ENCODE results near the gene DNMT1. TPM values are rescaled to one million over a fixed set of nuclear protein-coding genes. Genes with fewer than 3 reads are reported as not detected.

DNMT1 gene
- total RNA-seq, 2 donors from 2014 or later, result 57.5 to 61.2 TPM

DNA sequence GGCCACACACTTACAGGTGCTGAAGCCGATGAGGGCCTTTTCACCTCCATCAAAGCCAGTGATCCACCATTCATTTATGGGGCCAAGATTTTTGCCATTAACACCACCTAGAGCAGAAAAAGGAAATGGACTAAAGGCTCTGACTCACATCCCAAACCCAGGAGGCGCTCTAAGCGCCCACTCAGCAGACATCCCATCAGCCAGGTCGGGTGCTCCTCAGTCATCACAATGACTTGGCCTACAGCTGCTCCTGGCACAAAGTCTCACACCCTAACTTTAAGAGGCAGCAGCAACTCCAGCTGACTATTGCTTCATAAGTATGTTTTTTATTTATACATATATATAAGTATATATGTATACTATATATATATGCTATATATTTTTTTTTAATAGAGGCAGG, 38.9 kb downstream of the DNMT1 start:
- Histone ChIP-seq H3K4me3 (no peak overlapping the region), H3K36me3 (peaks cover 82% of the 10 kb centered on the region), H3K27ac (no peak overlapping the region), H3K27me3 (replicated peaks; ENCODE audit: insufficient read depth) (no peaks in the 10 kb centered on the region), H3K4me1 (ENCODE audit: control insufficient read depth in 1 of 2, low read depth in 2 of 2) (no peaks in the 10 kb centered on the region), H3K9me3 (no peaks in the 10 kb centered on the region)
- ATAC-seq (ENCODE audit: insufficient number of reproducible peaks, low FRiP score, low read depth), result no peak
- TF ChIP-seq, protein P1, sequence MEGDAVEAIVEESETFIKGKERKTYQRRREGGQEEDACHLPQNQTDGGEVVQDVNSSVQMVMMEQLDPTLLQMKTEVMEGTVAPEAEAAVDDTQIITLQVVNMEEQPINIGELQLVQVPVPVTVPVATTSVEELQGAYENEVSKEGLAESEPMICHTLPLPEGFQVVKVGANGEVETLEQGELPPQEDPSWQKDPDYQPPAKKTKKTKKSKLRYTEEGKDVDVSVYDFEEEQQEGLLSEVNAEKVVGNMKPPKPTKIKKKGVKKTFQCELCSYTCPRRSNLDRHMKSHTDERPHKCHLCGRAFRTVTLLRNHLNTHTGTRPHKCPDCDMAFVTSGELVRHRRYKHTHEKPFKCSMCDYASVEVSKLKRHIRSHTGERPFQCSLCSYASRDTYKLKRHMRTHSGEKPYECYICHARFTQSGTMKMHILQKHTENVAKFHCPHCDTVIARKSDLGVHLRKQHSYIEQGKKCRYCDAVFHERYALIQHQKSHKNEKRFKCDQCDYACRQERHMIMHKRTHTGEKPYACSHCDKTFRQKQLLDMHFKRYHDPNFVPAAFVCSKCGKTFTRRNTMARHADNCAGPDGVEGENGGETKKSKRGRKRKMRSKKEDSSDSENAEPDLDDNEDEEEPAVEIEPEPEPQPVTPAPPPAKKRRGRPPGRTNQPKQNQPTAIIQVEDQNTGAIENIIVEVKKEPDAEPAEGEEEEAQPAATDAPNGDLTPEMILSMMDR (IDR thresholded peaks at IDR 0.05), result no peak
- no peak for DNase-seq (ENCODE audit: low spot score)

DNA sequence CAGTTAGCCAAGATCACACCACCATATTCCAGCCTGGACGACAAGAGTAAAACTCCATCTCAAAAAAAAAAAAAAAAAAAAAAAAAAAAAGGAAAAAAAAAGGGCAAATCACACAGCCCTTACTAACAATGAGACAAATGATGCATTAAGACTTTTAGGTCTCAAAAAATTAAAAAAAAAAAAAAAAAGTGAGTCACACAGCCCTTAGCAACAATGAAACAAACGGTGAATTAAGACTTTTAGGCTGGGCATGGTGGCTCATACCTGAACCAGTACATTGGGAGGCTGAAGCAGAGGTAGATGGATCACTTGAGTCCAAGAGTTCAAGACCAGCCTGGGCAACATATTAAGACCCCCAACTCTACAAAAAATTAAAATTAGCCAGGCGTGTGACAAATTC, 42.7 kb downstream of the DNMT1 start:
- Histone ChIP-seq H3K36me3 (peaks cover 71% of the 10 kb centered on the region), H3K27me3 (replicated peaks; ENCODE audit: insufficient read depth) (no peaks in the 10 kb centered on the region), H3K9me3 (no peaks in the 10 kb centered on the region), H3K4me1 (ENCODE audit: control insufficient read depth in 1 of 2, low read depth in 2 of 2) (no peaks in the 10 kb centered on the region), H3K27ac (no peak overlapping the region), H3K4me3 (no peak overlapping the region)
- ATAC-seq (ENCODE audit: insufficient number of reproducible peaks, low FRiP score, low read depth) (no peak), DNase-seq (ENCODE audit: low spot score) (no peak)
- TF ChIP-seq, protein P1 (IDR thresholded peaks at IDR 0.05), result no peak

DNA sequence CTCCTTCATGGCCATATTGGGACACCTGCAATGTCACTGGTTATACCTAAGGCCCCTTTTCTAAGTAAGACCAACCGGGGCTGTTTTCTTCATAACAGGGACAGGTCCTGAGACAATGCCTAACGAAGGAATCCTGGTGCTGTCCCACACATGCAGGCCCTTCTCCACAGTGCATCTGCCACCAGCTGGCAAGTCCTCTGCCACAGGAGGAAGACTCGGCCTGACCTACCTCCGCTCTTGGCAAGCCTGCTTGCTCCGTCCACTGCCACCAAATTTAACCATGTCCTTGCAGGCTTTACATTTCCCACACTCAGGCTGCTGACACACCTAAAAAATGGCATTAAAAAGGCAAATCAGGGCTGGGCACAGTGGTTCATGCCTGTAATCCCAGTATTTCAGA, 43.2 kb downstream of the DNMT1 start:
- peaks cover 71% of the 10 kb centered on the region for H3K36me3 ChIP-seq
- H3K4me3 ChIP-seq, result no peak overlapping the region
- ATAC-seq (ENCODE audit: insufficient number of reproducible peaks, low FRiP score, low read depth), result no peak
- H3K4me1 ChIP-seq (ENCODE audit: control insufficient read depth in 1 of 2, low read depth in 2 of 2), result no peaks in the 10 kb centered on the region
- TF ChIP-seq, protein P1 (IDR thresholded peaks at IDR 0.05), result no peak
- no peak for DNase-seq (ENCODE audit: low spot score)
- H3K27ac ChIP-seq, result no peak overlapping the region
- H3K9me3 ChIP-seq, result no peaks in the 10 kb centered on the region
- H3K27me3 ChIP-seq (replicated peaks; ENCODE audit: insufficient read depth), result no peaks in the 10 kb centered on the region

DNA sequence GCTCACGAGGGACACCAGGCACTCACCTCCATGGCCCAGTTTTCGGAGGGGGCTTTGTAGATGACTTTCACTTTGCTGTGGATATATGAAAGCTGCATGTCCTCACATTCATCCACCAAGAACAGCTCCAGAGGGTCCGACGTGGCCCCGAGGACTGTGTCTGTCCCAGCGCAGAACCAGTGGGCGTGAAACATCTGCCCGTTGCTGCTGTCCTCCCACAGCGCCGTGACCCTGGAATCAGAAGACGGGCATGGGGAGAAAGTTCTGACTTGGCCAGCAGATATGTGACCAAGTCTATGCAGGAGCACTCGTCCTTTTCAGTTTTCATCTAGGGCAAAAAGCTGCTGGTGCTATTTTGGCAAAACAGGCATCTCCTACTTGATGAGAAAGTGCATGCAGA, 45.3 kb downstream of the DNMT1 start:
- no peak overlapping the region for H3K27ac ChIP-seq
- DNase-seq (ENCODE audit: low spot score), result no peak
- TF ChIP-seq, protein P1 (IDR thresholded peaks at IDR 0.05), result no peak
- ATAC-seq (ENCODE audit: insufficient number of reproducible peaks, low FRiP score, low read depth), result no peak
- no peaks in the 10 kb centered on the region for H3K27me3 ChIP-seq (replicated peaks; ENCODE audit: insufficient read depth)
- H3K4me1 ChIP-seq (ENCODE audit: control insufficient read depth in 1 of 2, low read depth in 2 of 2), result no peaks in the 10 kb centered on the region
- no peaks in the 10 kb centered on the region for H3K9me3 ChIP-seq
- H3K36me3 ChIP-seq, result peaks cover 71% of the 10 kb centered on the region
- no peak overlapping the region for H3K4me3 ChIP-seq

DNA sequence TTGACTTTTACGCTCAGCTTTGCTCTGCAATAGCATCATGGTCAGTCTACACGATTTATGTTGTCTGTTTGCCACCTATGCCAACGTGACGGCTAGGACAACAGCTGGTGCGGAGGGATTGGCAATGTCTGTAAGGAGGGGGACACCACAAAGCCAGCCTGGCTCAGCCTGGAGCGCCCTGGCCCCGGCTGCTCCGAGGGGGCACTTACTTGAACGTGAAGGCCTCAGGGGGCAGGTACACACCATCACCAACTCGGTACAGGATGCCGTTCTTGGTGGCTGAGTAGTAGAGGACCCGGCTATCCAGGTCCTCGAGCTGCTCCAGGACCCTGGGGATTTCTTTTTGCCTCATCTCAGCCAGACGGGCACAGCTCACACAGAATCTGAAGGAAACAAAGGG, 48.6 kb downstream of the DNMT1 start:
- H3K9me3 ChIP-seq, result no peaks in the 10 kb centered on the region
- no peaks in the 10 kb centered on the region for H3K4me1 ChIP-seq (ENCODE audit: control insufficient read depth in 1 of 2, low read depth in 2 of 2)
- H3K36me3 ChIP-seq, result peaks cover 69% of the 10 kb centered on the region
- no peak overlapping the region for H3K4me3 ChIP-seq
- H3K27me3 ChIP-seq (replicated peaks; ENCODE audit: insufficient read depth), result no peaks in the 10 kb centered on the region
- no peak for ATAC-seq (ENCODE audit: insufficient number of reproducible peaks, low FRiP score, low read depth)
- TF ChIP-seq, protein P1 (IDR thresholded peaks at IDR 0.05), result no peak
- no peak overlapping the region for H3K27ac ChIP-seq
- no peak for DNase-seq (ENCODE audit: low spot score)

Measured in thoracic aorta (tissue), 2 donors.